T-helper 17 cell (primary cell): Measurements from ENCODE around the gene SLC28A2. TPM values are rescaled to one million over a fixed set of nuclear protein-coding genes. Genes with fewer than 3 reads are reported as not detected.
"Not testable (repeated sequence)": the region's sequence is repeated elsewhere in the genome, so short reads cannot be mapped to it uniquely, and the experiment has no call there.

Experiments used
- ATAC-seq: fragments of 150-1000 bp; cut with Tn5 transposase; 2 replicates; pipeline ENCODE4 v1.10.0; 2021; ENCODE audit warnings: mild to moderate bottlenecking, moderate library complexity
- DNase-seq, 3 donors: peaks; one replicate each; pipeline versions ENCODE4 v3.0.0 to v3.0.0-alpha.2; 2020 to 2021
- H3K9me3 ChIP-seq: one replicate; pipeline ENCODE4 v1.7.0; 2013; ENCODE audit warnings: low read length, mild to moderate bottlenecking; ENCODE audit not compliant: control insufficient read depth, poor library complexity, severe bottlenecking
- H3K27ac Mint-ChIP-seq: one replicate; pipeline ENCODE4 v1.8.0; 2022; ENCODE audit warnings: mild to moderate bottlenecking, moderate library complexity, mixed read lengths
- H3K27me3 Mint-ChIP-seq: one replicate; pipeline ENCODE4 v1.8.0; 2022; ENCODE audit warnings: mixed read lengths
- H3K36me3 Mint-ChIP-seq: one replicate; pipeline ENCODE4 v1.8.0; 2022; ENCODE audit warnings: low read depth, mixed read lengths
- H3K4me1 Mint-ChIP-seq: one replicate; pipeline ENCODE4 v1.8.0; 2022; ENCODE audit warnings: mild to moderate bottlenecking, mixed read lengths
- H3K4me3 Mint-ChIP-seq: one replicate; pipeline ENCODE4 v1.8.0; 2022; ENCODE audit warnings: mild to moderate bottlenecking, moderate library complexity, mixed read lengths
- total RNA-seq, 4 donors: library from RNA in 2 of 4; stranded (reverse) in 2 of 4; gene quantifications; one replicate each; pipeline ENCODE4 v1.2.3 and lab custom pipeline; 2022 to 2026

SLC28A2 gene
- total RNA-seq, 2 donors from 2014 or later, result not detected

GRCh38 chr15:45234562-45235235, 17.3 kb upstream of the SLC28A2 start:
- ATAC-seq (no peak), DNase-seq (no peak)
- Mint-ChIP-seq H3K4me1 (no peaks in the 10 kb centered on the region), H3K27me3 (peaks cover 6% of the 10 kb centered on the region), H3K27ac (no peak overlapping the region), H3K4me3 (no peak overlapping the region), H3K36me3 (no peaks in the 10 kb centered on the region)
- peaks cover 2% of the 10 kb centered on the region for H3K9me3 ChIP-seq

GRCh38 chr15:45236806-45237205, 15.2 kb upstream of the SLC28A2 start:
- not testable (repeated sequence) for H3K4me1 Mint-ChIP-seq, DNase-seq, ATAC-seq, H3K9me3 ChIP-seq, H3K4me3 Mint-ChIP-seq, H3K36me3 Mint-ChIP-seq, H3K27ac Mint-ChIP-seq, H3K27me3 Mint-ChIP-seq

GRCh38 chr15:45242289-45242688, 9.7 kb upstream of the SLC28A2 start:
- Mint-ChIP-seq H3K36me3 (peaks cover 5% of the 10 kb centered on the region), H3K27me3 (no peaks in the 10 kb centered on the region), H3K27ac (no peak overlapping the region), H3K4me1 (no peaks in the 10 kb centered on the region), H3K4me3 (no peak overlapping the region)
- H3K9me3 ChIP-seq, result peaks cover 5% of the 10 kb centered on the region
- ATAC-seq (no peak), DNase-seq (no peak)

- peaks cover 7% of the 10 kb centered on the region for H3K36me3 Mint-ChIP-seq
- DNase-seq (no peak), ATAC-seq (no peak)
- peaks cover 8% of the 10 kb centered on the region for H3K27me3 Mint-ChIP-seq
- H3K9me3 ChIP-seq, result no peaks in the 10 kb centered on the region
- no peak overlapping the region for H3K4me3 Mint-ChIP-seq
- no peaks in the 10 kb centered on the region for H3K4me1 Mint-ChIP-seq
- no peak overlapping the region for H3K27ac Mint-ChIP-seq
Observed at GRCh38 chr15:45249125-45249780, 2.8 kb upstream of the SLC28A2 start.

GRCh38 chr15:45253330-45253729, 1.3 kb downstream of the SLC28A2 start:
- H3K27me3 Mint-ChIP-seq, result peaks cover 8% of the 10 kb centered on the region
- ATAC-seq (no peak), DNase-seq (no peak)
- peaks cover 2% of the 10 kb centered on the region for H3K4me1 Mint-ChIP-seq
- H3K36me3 Mint-ChIP-seq, result peaks cover 4% of the 10 kb centered on the region
- no peak overlapping the region for H3K27ac Mint-ChIP-seq
- H3K4me3 Mint-ChIP-seq, result no peak overlapping the region
- H3K9me3 ChIP-seq, result no peaks in the 10 kb centered on the region

GRCh38 chr15:45254405-45254804, 2.4 kb downstream of the SLC28A2 start:
- Mint-ChIP-seq H3K36me3 (peaks cover 4% of the 10 kb centered on the region), H3K4me1 (peaks cover 2% of the 10 kb centered on the region), H3K27ac (no peak overlapping the region), H3K4me3 (no peak overlapping the region), H3K27me3 (peaks cover 1% of the 10 kb centered on the region)
- ATAC-seq, result no peak
- no peak for DNase-seq
- no peaks in the 10 kb centered on the region for H3K9me3 ChIP-seq

- not testable (repeated sequence) for H3K9me3 ChIP-seq, H3K36me3 Mint-ChIP-seq, H3K27ac Mint-ChIP-seq, H3K27me3 Mint-ChIP-seq, DNase-seq, H3K4me3 Mint-ChIP-seq, H3K4me1 Mint-ChIP-seq, ATAC-seq
Observed at GRCh38 chr15:45254824-45255223, 2.8 kb downstream of the SLC28A2 start.

GRCh38 chr15:45259796-45260195, 7.8 kb downstream of the SLC28A2 start:
- Mint-ChIP-seq H3K36me3 (no peaks in the 10 kb centered on the region), H3K4me1 (peaks cover 2% of the 10 kb centered on the region), H3K4me3 (no peak overlapping the region), H3K27me3 (peaks cover 17% of the 10 kb centered on the region), H3K27ac (no peak overlapping the region)
- ATAC-seq, result no peak
- DNase-seq, result no peak
- H3K9me3 ChIP-seq, result no peaks in the 10 kb centered on the region

- H3K9me3 ChIP-seq, result no peaks in the 10 kb centered on the region
- no peaks in the 10 kb centered on the region for H3K36me3 Mint-ChIP-seq
- ATAC-seq, result no peak
- H3K4me1 Mint-ChIP-seq, result no peaks in the 10 kb centered on the region
- no peak for DNase-seq
- H3K27me3 Mint-ChIP-seq, result peaks cover 22% of the 10 kb centered on the region
- no peak overlapping the region for H3K27ac Mint-ChIP-seq
- no peak overlapping the region for H3K4me3 Mint-ChIP-seq
Observed at GRCh38 chr15:45262906-45263461, 10.9 kb downstream of the SLC28A2 start.

GRCh38 chr15:45263854-45264253, 11.8 kb downstream of the SLC28A2 start:
- Mint-ChIP-seq H3K27me3 (peaks cover 22% of the 10 kb centered on the region), H3K4me3 (no peak overlapping the region), H3K4me1 (no peaks in the 10 kb centered on the region), H3K27ac (no peak overlapping the region), H3K36me3 (no peaks in the 10 kb centered on the region)
- H3K9me3 ChIP-seq, result no peaks in the 10 kb centered on the region
- ATAC-seq (no peak), DNase-seq (no peak)

GRCh38 chr15:45265506-45265905, 13.5 kb downstream of the SLC28A2 start:
- no peaks in the 10 kb centered on the region for H3K36me3 Mint-ChIP-seq
- H3K27ac Mint-ChIP-seq, result no peak overlapping the region
- H3K4me3 Mint-ChIP-seq, result no peak overlapping the region
- ATAC-seq (no peak), DNase-seq (no peak)
- H3K9me3 ChIP-seq, result no peaks in the 10 kb centered on the region
- peaks cover 21% of the 10 kb centered on the region for H3K27me3 Mint-ChIP-seq
- no peaks in the 10 kb centered on the region for H3K4me1 Mint-ChIP-seq

- ATAC-seq (no peak), DNase-seq (no peak)
- Mint-ChIP-seq H3K36me3 (peaks cover 2% of the 10 kb centered on the region), H3K27ac (no peak overlapping the region), H3K27me3 (peaks cover 16% of the 10 kb centered on the region), H3K4me3 (no peak overlapping the region), H3K4me1 (no peaks in the 10 kb centered on the region)
- H3K9me3 ChIP-seq, result no peaks in the 10 kb centered on the region
Observed at GRCh38 chr15:45268135-45268534, 16.1 kb downstream of the SLC28A2 start.

GRCh38 chr15:45274636-45275380, 22.8 kb downstream of the SLC28A2 start:
- no peak for DNase-seq
- no peak overlapping the region for H3K27ac Mint-ChIP-seq
- peaks cover 5% of the 10 kb centered on the region for H3K4me1 Mint-ChIP-seq
- H3K4me3 Mint-ChIP-seq, result no peak overlapping the region
- H3K36me3 Mint-ChIP-seq, result peaks cover 4% of the 10 kb centered on the region
- no peak for ATAC-seq
- H3K9me3 ChIP-seq, result no peaks in the 10 kb centered on the region
- H3K27me3 Mint-ChIP-seq, result peaks cover 17% of the 10 kb centered on the region
